Epithelial cell of esophagus (primary cell): ENCODE data around the gene EML6.

ENCODE experiments used
- DNase-seq: peaks from one replicate; pipeline ENCODE4 v3.0.0; 2010; ENCODE audit warnings: low read depth
- H3K4me3 ChIP-seq: 2 replicates; pipeline ENCODE4 v1.5.1; 2011; ENCODE audit warnings: mild to moderate bottlenecking, low read length, control low read depth
- CTCF ChIP-seq: IDR thresholded peaks from 2 replicates; pipeline ENCODE4 v1.5.1; 2011; ENCODE audit warnings: low read depth, mild to moderate bottlenecking, low read length, control low read depth, inconsistent platforms; ENCODE audit not compliant: insufficient read depth; ENCODE audit errors: missing control alignments

EML6 gene

DNA sequence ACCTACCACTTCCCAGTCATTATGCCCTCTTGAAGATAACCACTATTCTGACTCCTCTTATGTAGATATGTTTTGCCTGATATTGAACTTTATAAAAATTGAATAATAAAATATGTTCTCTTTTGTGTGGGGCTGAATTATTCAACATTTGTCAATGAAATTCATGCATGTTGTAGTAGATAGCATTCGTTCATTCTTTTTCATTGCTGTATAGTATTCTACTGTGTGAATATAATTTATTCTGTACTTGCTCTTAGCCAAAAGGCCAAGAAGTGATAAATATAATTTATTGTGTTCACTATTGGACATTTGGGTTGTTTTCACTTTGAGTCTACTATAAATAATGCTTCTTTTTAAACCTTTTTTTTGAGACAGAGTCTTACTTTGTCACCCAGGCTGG lies 29.0 kb downstream of the EML6 start:
- H3K4me3 ChIP-seq, result no peak overlapping the region
- no peak for TF ChIP-seq CTCF
- DNase-seq, result no peak

- peak; percentile 15 for TF ChIP-seq CTCF
- peak; percentile 41 for DNase-seq
- no peak overlapping the region for H3K4me3 ChIP-seq
Measured at GRCh38 chr2:54755641-54756326, 32.3 kb downstream of the EML6 start.

- TF ChIP-seq CTCF, result no peak
- DNase-seq, result peak; percentile 39
- no peak overlapping the region for H3K4me3 ChIP-seq
Measured at GRCh38 chr2:54757500-54757899, 34.0 kb downstream of the EML6 start.

- H3K4me3 ChIP-seq, result no peak overlapping the region
- TF ChIP-seq CTCF, result no peak
- peak; percentile 29 for DNase-seq
Measured at GRCh38 chr2:54758951-54759350, 35.5 kb downstream of the EML6 start.

- DNase-seq, result no peak
- no peak for TF ChIP-seq CTCF
- no peak overlapping the region for H3K4me3 ChIP-seq
Measured at GRCh38 chr2:54760310-54760709, 36.8 kb downstream of the EML6 start.

DNA sequence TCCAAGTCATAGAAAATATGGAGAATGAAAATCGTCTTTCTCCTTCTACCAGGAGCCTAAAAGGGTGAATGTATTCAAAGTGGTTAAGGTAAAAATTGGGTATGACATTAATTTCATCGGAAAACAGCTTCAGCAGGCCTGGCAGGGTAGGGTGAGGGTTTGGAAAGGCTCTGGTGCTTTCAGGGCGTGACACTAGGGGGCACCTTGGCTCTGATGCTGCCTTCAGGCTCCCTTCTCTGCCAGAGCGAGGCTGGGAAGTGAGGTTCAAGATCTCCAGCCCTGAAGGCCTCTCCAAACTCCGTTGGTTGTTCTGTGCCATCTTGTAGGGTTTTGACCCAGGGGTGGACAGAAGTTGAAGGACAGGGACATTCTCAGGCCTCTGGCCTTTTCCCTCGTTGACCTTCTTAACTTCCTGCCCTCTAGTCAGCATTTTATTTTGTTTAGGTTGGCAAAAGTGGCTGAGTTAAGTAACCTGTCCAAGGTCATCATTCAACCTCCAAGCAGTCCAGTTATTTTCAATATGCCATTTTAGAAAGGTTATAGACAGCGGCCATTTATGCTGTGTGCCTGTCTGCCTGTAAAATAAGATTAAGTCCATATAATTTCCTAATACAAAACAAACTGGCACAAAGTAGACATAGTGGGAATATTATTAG lies 40.3 kb downstream of the EML6 start:
- H3K4me3 ChIP-seq, result no peak overlapping the region
- TF ChIP-seq CTCF, result peak; percentile 34
- peak; percentile 33 for DNase-seq

DNA sequence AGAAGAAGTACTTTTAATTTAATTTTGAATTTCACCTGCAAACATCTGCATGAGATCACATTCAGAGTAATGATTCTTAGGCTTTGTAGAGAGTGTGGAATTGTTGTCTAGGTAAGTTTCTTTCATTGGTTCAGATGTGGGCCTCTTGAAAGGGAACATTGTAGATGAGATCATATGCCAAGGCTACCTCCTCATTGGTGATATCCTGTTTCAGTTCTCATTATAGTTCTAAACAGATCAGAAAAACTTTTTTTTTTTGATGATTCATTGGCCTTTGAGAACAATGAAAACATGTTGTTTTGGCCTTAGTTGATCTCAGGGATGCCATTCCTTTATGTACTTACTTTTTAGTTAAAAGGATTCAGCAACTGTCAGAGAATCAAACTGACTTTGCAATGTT lies 44.5 kb downstream of the EML6 start:
- H3K4me3 ChIP-seq, result no peak overlapping the region
- no peak for TF ChIP-seq CTCF
- peak; percentile 89 for DNase-seq
